ENCODE results near the gene DNAI4. TPM values are rescaled to one million over a fixed set of nuclear protein-coding genes. Genes with fewer than 3 reads are reported as not detected.
"Not testable (repeated sequence)": the region's sequence is repeated elsewhere in the genome, so short reads cannot be mapped to it uniquely, and the experiment has no call there.

DNAI4 gene
- total and polyA plus RNA-seq, 12 donors, result 0.44 to 24.5 (median 13.5) TPM

DNA sequence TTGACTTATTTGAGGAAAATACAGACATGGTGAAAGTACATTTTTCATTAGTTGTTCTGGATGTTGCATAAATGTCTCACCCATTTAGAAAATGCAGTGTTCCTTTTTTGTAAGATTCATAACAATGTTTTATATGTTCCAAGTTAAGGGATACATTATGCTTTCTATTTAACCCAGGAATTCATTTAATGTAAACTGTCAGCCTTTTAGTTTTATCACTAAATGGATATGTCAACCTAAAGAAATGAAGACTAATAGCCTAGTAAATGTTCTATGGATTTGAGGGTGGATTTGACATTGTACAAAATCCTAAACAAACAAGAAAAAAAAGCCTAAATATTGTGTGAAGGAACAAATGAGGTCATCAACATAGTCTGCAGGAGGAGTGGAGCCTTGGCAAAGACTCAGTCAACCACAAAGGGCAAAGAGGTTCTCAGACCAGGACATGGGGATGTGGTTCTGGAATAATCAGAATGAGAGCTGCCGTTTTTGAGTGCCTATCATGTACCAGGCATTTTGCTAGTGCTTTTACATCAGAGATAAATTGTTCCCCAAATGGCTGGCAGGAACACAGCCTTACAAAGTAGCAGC is 114.8 kb downstream of the DNAI4 start:
- Histone ChIP-seq H3K36me3 (no peaks in the 10 kb centered on the region), H3K27me3 (no peaks in the 10 kb centered on the region), H3K9me3 (no peaks in the 10 kb centered on the region), H3K4me1 (no peaks in the 10 kb centered on the region), H3K27ac (no peak overlapping the region), H3K4me3 (no peak overlapping the region)
- WGBS, 2 donors, result 72 to 78% methylated on average over 1 of the region's 1 CpG
- ATAC-seq (no peak), DNase-seq (no peak)
- no peak for TF ChIP-seq CTCF (IDR thresholded peaks at IDR 0.05)
- intact Hi-C loops (cut with DNase I), result no loop called here

DNA sequence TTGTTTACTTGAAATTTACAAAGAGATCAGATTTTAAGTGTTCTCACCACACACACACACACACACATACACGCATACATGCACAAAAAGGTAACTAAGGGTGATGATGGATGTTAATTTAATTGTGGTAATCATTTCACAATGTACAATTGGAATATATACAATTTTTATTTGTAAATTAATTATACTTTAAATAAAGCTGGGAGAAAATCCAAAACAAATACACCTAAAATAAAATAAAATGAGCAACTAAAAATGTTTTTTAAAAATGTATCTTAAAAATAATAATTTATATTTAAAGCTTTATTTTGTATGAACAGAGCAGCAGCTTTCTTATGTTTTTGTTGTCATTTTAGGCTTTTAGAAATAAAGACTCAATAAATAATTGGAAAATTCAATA is 115.4 kb downstream of the DNAI4 start:
- Histone ChIP-seq H3K27ac (no peak overlapping the region), H3K4me1 (no peaks in the 10 kb centered on the region), H3K4me3 (no peak overlapping the region), H3K36me3 (no peaks in the 10 kb centered on the region), H3K9me3 (no peaks in the 10 kb centered on the region), H3K27me3 (no peaks in the 10 kb centered on the region)
- ATAC-seq (no peak), DNase-seq (no peak)
- intact Hi-C loops (cut with DNase I), result no loop called here
- WGBS, 2 donors, result 89 to 91% methylated on average over 1 of the region's 1 CpG
- no peak for TF ChIP-seq CTCF (IDR thresholded peaks at IDR 0.05)

- ATAC-seq; intact Hi-C loops (cut with DNase I); H3K4me3 ChIP-seq; H3K27ac ChIP-seq; H3K27me3 ChIP-seq; H3K4me1 ChIP-seq; H3K9me3 ChIP-seq; DNase-seq; H3K36me3 ChIP-seq: not testable (repeated sequence)
- 90 to 97% methylated on average over 2 of the region's 2 CpGs for WGBS, 2 donors
Measured at GRCh38 chr1:66795839-66796238, 128.8 kb downstream of the DNAI4 start.

DNA sequence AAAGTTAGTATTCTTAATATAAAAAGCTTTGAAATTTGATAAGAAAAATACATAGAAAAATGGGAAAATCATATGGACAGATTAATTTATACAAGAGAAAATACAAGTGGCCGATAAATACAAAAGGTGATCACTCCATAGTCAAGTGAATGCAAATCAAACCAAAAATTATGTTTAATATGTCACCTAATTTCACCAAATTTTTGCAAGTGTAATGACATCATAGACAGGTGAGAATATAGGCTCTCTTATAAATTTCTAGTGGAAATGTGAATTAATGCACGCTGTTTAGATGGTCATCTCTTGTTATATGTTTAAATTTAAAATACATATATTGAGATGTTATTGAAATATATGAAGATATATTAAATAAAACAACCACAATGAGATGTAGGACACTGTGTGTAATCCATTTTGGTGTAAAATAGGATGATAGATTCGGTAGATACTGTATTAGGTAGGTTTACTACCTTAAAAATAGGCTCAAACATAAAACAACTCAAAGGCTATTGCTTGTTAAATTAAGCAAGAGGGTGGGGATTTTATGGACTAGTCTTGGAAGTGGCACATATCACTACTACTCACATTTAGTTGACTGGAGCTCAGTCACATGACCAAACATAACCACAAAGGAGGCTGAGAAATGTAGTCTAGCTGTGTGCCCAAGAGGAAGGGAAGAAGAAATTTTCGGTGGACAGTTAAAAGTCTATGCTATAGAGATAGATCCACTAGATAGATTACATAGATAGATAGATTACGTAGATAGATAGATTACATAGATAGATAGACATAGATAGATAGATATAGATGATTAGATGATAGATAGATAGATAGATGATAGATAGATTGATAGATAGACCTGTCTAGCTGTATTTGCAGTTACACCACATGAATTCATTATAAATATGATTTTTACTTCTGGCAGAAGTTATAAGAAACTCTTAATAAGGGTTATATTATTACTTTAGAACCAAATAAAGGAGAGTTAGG is 132.7 kb downstream of the DNAI4 start:
- 91% methylated on average over 5 of the region's 5 CpGs for WGBS, 2 donors
- no peaks in the 10 kb centered on the region for H3K36me3 ChIP-seq
- no peaks in the 10 kb centered on the region for H3K9me3 ChIP-seq
- no peaks in the 10 kb centered on the region for H3K4me1 ChIP-seq
- ATAC-seq, result no peak
- H3K4me3 ChIP-seq, result no peak overlapping the region
- no peak for DNase-seq
- TF ChIP-seq CTCF (IDR thresholded peaks at IDR 0.05), result no peak
- intact Hi-C loops (cut with DNase I), result no loop called here
- no peaks in the 10 kb centered on the region for H3K27me3 ChIP-seq
- no peak overlapping the region for H3K27ac ChIP-seq
